ENCODE measurements around the gene GAGE13.
"Not testable (repeated sequence)": the region's sequence is repeated elsewhere in the genome, so short reads cannot be mapped to it uniquely, and the experiment has no call there.

GAGE13 gene

GRCh38 chrX:49331841-49332240 lies 459 bp downstream of the GAGE13 start:
- DNase-seq (ENCODE audit: low read depth) = not testable (repeated sequence)

GRCh38 chrX:49341449-49341848 lies 10.1 kb downstream of the GAGE13 start:
- DNase-seq (ENCODE audit: low read depth) = not testable (repeated sequence)

GRCh38 chrX:49344496-49345175 lies 13.3 kb downstream of the GAGE13 start:
- DNase-seq (ENCODE audit: low read depth) = not testable (repeated sequence)

- not testable (repeated sequence) for DNase-seq (ENCODE audit: low read depth)
Measured at GRCh38 chrX:49345402-49345801, 14.0 kb downstream of the GAGE13 start.

GRCh38 chrX:49346150-49346549 lies 14.8 kb downstream of the GAGE13 start:
- not testable (repeated sequence) for DNase-seq (ENCODE audit: low read depth)
